LNCAP (cell line): ENCODE data around the gene INPP5B.

Experiments
- TF ChIP-seq, protein P1 (sequence below): fragments of 450-650 bp; IDR thresholded peaks from 2 replicates; pipeline ENCODE4 v1.5.1; 2017; ENCODE audit warnings: mild to moderate bottlenecking

Gene INPP5B

DNA sequence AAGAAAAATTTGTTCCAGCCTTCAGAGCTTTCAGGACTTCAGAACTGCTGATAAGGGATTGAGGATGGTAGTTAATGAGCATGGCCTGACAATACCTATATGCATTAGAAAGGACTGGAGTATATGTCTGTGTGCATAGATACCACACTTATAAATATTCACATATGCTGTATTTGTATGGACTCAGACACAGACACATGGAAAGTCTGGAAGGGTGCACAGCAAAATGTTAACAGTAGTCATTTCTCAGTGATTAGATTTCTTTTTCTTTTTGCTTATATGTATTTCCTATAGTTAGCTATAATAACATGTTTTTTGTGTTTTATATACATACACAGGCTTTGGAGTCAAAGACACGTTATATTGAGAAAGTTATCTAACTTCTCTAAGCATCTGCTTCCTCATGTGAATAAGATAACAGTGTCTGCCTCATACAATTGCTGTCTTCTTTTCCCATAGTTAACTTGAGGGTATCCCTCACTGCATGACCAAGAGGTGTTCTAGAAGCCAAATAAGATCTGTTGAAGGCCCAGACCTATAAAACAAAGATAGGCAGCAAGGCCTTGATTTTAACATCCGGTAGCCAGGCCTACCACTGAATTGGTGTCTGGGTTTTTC lies 31.3 kb downstream of the INPP5B start:
- TF ChIP-seq, protein P1, sequence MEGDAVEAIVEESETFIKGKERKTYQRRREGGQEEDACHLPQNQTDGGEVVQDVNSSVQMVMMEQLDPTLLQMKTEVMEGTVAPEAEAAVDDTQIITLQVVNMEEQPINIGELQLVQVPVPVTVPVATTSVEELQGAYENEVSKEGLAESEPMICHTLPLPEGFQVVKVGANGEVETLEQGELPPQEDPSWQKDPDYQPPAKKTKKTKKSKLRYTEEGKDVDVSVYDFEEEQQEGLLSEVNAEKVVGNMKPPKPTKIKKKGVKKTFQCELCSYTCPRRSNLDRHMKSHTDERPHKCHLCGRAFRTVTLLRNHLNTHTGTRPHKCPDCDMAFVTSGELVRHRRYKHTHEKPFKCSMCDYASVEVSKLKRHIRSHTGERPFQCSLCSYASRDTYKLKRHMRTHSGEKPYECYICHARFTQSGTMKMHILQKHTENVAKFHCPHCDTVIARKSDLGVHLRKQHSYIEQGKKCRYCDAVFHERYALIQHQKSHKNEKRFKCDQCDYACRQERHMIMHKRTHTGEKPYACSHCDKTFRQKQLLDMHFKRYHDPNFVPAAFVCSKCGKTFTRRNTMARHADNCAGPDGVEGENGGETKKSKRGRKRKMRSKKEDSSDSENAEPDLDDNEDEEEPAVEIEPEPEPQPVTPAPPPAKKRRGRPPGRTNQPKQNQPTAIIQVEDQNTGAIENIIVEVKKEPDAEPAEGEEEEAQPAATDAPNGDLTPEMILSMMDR = no peak

DNA sequence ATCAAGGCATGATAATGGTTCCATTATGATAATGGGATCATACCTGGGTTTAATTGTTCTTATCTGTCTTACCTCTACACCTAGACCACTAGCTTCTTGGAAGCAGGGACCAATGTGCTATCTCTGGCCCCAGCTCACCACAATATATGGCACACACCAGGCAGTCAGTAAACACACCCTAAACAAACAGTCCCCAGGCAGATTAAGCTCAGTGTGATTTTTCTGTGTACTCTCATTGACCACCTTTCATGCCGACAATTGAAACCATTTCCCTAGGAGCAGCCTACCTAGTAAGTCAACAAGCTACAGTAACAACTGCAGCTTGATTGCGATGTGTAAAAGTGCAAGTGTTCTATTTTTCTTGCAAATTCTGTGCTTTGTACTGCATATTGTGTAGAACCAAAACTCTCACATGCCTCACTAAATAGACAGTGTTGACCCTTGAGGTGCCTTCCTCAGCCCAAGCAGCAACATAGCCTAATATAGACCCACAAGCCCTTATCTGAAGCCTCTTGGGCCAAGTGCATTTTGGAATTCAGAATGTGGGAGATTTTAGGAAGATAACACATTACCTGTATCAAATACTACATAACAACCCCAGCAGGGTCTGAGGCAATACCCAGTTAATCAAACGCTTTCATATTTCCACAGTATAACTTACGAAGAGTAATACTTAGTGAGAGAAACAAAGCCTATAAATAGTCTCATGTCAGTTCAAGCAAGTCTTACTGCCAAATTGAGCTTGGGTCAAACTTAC lies 32.0 kb downstream of the INPP5B start:
- TF ChIP-seq, protein P1 = no peak

DNA sequence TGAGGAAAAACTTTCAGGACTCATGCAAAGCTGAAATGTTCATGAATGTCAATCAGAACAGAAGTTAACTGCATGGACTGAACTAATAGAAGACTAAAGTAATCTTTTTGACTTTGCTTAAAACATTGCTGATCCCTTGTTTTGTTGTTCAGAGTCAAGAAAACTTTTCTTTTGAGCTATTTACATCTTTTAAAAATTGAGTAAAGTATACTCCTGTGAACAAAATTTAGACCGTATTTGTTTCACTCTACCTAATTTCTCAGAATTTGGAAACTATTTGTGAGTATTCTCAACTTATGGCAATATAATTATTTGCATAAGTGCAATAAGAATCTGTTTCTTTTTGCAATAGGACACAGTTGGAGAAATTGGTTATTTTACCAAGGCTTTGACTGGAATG lies 41.1 kb downstream of the INPP5B start:
- TF ChIP-seq, protein P1 = no peak

DNA sequence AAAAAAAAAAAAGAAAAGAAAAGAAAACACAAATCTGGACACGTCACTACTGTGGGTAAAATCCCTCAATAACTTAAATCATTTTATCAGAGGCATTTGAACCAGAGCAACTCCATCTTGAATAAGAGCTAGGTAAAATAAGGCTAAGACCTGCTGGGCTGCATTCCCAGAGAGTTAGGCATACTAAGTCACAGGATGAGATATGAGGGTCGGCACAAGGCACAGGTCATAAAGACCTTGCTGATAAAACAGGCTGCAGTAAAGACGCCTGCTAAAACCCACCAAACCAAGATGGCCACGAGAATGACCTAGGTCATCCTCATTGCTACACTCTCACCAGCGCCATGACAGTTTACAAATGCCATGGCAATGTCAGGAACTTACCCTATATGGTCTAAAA lies 43.9 kb downstream of the INPP5B start:
- TF ChIP-seq, protein P1 = no peak

DNA sequence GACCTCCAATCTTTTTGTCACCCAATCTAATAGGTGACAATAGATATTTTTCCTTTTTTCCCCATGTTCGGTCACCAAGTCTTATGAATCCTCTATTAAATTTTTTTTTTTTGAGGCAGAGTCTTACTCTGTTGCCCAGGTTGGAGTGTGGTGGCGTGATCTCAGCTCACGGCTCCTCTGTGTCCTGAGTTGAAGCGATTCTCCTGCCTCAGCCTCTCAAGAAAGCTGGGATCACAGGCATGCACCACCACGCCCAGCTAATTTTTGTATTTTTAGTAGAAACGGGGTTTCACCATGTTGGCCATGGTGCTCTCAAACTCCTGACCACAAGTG lies 45.0 kb downstream of the INPP5B start:
- TF ChIP-seq, protein P1 = no peak

DNA sequence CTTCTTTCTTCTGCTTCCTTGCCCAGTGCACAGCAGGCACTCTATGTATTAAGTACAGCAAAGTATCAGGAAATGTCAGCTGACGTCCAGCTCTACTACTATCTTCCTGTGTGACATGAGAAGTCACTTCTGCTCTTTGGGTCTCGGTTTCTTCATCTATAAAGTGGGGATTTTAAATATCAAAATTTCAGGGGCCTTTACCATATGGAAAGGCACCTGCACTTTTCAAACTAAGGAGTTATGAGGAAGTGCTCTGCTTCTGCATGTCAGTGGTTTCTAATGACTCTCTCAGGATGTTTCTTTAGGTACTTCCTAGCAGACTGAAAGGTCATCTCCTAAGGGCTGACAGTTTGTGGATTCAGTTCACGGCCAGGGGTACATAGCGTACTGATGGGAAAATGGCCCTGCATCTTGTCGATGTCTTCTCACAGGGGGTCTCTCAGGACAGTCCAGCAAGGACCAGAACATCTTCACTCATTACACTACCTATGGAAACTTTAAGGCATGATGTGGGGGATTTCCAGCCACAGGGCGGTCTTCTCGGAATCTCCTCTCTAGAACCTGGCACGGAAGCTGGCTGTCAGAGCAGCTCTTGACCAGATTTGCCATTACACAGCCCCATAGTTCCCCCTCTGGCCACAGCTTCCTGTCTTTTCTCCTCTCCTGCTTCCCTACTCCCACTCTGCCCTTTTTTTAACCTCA lies 45.5 kb downstream of the INPP5B start:
- TF ChIP-seq, protein P1 = no peak

DNA sequence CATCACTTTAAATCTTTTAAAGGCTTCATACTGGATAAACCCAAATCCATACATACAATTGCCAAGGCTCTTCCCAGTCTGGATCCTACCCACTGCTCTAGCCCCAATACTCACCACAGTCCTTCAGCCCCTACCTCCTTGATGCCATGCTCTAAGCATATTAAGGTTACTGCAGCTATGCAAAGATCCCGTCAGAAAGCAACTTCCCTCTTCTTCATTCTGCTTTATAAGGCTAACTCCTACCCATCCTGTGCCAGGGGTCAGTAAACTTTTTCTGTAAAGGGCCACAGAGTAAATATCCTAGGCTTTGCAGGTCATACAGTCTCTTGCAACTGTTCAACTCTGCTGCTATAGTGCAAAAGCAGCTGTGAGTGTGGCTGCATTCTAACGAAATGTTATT lies 53.2 kb downstream of the INPP5B start:
- TF ChIP-seq, protein P1 = no peak
